ENCODE results near the gene MCRS1. TPM values are rescaled to one million over a fixed set of nuclear protein-coding genes. Genes with fewer than 3 reads are reported as not detected.

MCRS1 gene
- total RNA-seq, 1 donor from 2014 or later, result 50.0 TPM

Other genes with a start within 250 kb of the MCRS1 start
- 1.4 TPM for gene TROAP, start 244.9 kb downstream of the MCRS1 start, total RNA-seq
- gene C1QL4, start 231.0 kb downstream of the MCRS1 start, total RNA-seq, result not detected
- gene DNAJC22, start 221.3 kb downstream of the MCRS1 start, total RNA-seq, result 0.18 TPM
- 17.3 TPM for gene SPATS2, start 200.7 kb downstream of the MCRS1 start, total RNA-seq
- 2.3 TPM for gene KCNH3, start 29.1 kb downstream of the MCRS1 start, total RNA-seq
- gene FAM186B, start 37.5 kb upstream of the MCRS1 start, total RNA-seq, result 0.65 TPM
- 19.3 TPM for gene PRPF40B, start 55.4 kb upstream of the MCRS1 start, total RNA-seq
- 36.1 TPM for gene FMNL3, start 139.3 kb upstream of the MCRS1 start, total RNA-seq
- gene TMBIM6, start 173.4 kb upstream of the MCRS1 start, total RNA-seq, result 671 TPM